Measurements from ENCODE around the gene PTPN4.

GRCh38 chr2:120004254-120004653 lies 244.5 kb downstream of the PTPN4 start:
- TF ChIP-seq JUND (IDR thresholded peaks at IDR 0.05; ENCODE audit: low read length) (no peak), TAF1 (IDR thresholded peaks at IDR 0.05; ENCODE audit: low read depth, low read length) (no peak), TCF12 (IDR thresholded peaks at IDR 0.05; ENCODE audit: low read depth, low read length) (no peak), TAF7 (optimal IDR thresholded peaks at IDR 0.05; ENCODE audit: borderline replicate concordance, low read depth, low read length) (no peak), EZH2 (IDR thresholded peaks at IDR 0.05; ENCODE audit: low read depth, low read length, severe bottlenecking) (no peak), HDAC2 (IDR thresholded peaks at IDR 0.05; ENCODE audit: borderline replicate concordance in 1 of 2, low read depth in 2 of 2, low read length in 2 of 2) (no peak), CTCF (IDR thresholded peaks at IDR 0.05; ENCODE audit: control extremely low read depth in 1 of 3, insufficient read depth in 1 of 3, low read depth in 1 of 3, low read length in 3 of 3) (no peak), POLR2A (IDR thresholded peaks at IDR 0.05; ENCODE audit: control extremely low read depth in 1 of 2, low read depth in 2 of 2, low read length in 2 of 2) (no peak), EP300 (IDR thresholded peaks at IDR 0.05; ENCODE audit: borderline replicate concordance in 1 of 2, low read depth in 2 of 2, low read length in 2 of 2) (no peak), BACH1 (IDR thresholded peaks at IDR 0.05; ENCODE audit: low read length) (no peak), KDM1A (IDR thresholded peaks at IDR 0.05; ENCODE audit: borderline replicate concordance, low read length) (no peak), YY1 (IDR thresholded peaks at IDR 0.05; ENCODE audit: low read depth, low read length) (no peak), CHD2 (IDR thresholded peaks at IDR 0.05; ENCODE audit: low read length) (no peak)

All from H1 (cell line).